HepG2 (cell line): ENCODE measurements around the gene LARP4. TPM values are rescaled to one million over a fixed set of nuclear protein-coding genes. Genes with fewer than 3 reads are reported as not detected.

Source experiments
- MTF1 ChIP-seq: sonication (generic); formaldehyde crosslinking; IDR thresholded peaks from 2 replicates; pipeline ENCODE4 v1.5.0; 2020; ENCODE audit warnings: missing genetic modification reagents
- NFE2L2 ChIP-seq: fragments of 150-350 bp; IDR thresholded peaks from 2 replicates; pipeline ENCODE4 v1.6.1; 2014; ENCODE audit warnings: low read length
- NR2F6 ChIP-seq, 2 experiments: IDR thresholded peaks; 2 replicates each; pipeline ENCODE4 v1.6.1; 2016; ENCODE audit warnings: antibody characterized with exemption in 1 of 2, mild to moderate bottlenecking in 1 of 2
- NR3C1 ChIP-seq: sonication (generic); formaldehyde crosslinking; IDR thresholded peaks from 2 replicates; pipeline ENCODE4 v1.4.0; 2020; ENCODE audit warnings: missing genetic modification reagents
- SOX13 ChIP-seq, 3 experiments: fragments of 450-650 bp in 1 of 3; sonication (generic) in 1 of 3; formaldehyde crosslinking in 1 of 3; IDR thresholded peaks in 2 of 3; conservative IDR thresholded peaks in 1 of 3; 2 replicates each; pipeline versions ENCODE4 v1.5.0 to v1.6.1; 2016 to 2020; ENCODE audit warnings: antibody characterized with exemption in 1 of 3, mild to moderate bottlenecking in 1 of 3, missing compliant biosample characterization in 1 of 3, missing genetic modification reagents in 1 of 3, moderate library complexity in 1 of 3
- ZFP41 ChIP-seq: sonication (generic); formaldehyde crosslinking; IDR thresholded peaks from 2 replicates; pipeline ENCODE4 v1.4.0; 2020; ENCODE audit warnings: mild to moderate bottlenecking, missing genetic modification reagents, borderline replicate concordance
- ZMYM4 ChIP-seq: sonication (generic); formaldehyde crosslinking; IDR thresholded peaks from 2 replicates; pipeline ENCODE4 v1.8.1; 2023; ENCODE audit warnings: mild to moderate bottlenecking, missing genetic modification reagents
- ZNF256 ChIP-seq: sonication (generic); formaldehyde crosslinking; conservative IDR thresholded peaks from 2 replicates; pipeline ENCODE4 v1.4.0; 2020; ENCODE audit warnings: missing genetic modification reagents
- ZNF264 ChIP-seq: sonication (generic); formaldehyde crosslinking; IDR thresholded peaks from 2 replicates; pipeline ENCODE4 v1.4.0; 2020; ENCODE audit warnings: missing genetic modification reagents
- ZNF33A ChIP-seq: sonication (generic); formaldehyde crosslinking; IDR thresholded peaks from 2 replicates; pipeline ENCODE4 v1.5.1; 2020; ENCODE audit warnings: missing genetic modification reagents, mild to moderate bottlenecking, moderate library complexity, borderline replicate concordance
- ZNF713 ChIP-seq: sonication (generic); formaldehyde crosslinking; IDR thresholded peaks from 2 replicates; pipeline ENCODE4 v1.4.0; 2020; ENCODE audit warnings: mild to moderate bottlenecking, missing genetic modification reagents
- ZNF879 ChIP-seq: sonication (generic); formaldehyde crosslinking; IDR thresholded peaks from 2 replicates; pipeline ENCODE4 v1.8.1; 2023; ENCODE audit warnings: missing genetic modification reagents
- polyA plus RNA-seq, 8 experiments: library from polyadenylated mRNA; depleted of rRNA in 3 of 8; stranded (reverse) in 7 of 8; unstranded in 1 of 8; fragments of >200 nt; fragmentation: Illumina TruSeq in 4 of 8; extraction: Trizol in 4 of 8; gene quantifications; 2 replicates each; pipeline versions ENCODE4 v1.2.1 to v1.2.3, GENCODE V29; 2011 to 2016; ENCODE audit warnings: low read depth in 4 of 8, missing spikeins in 1 of 8, mixed read lengths in 1 of 8; ENCODE audit not compliant: insufficient read depth in 1 of 8
- total RNA-seq, 5 experiments: library from RNA; depleted of rRNA; stranded (reverse); fragments of >200 nt; fragmentation: Illumina TruSeq; extraction: Trizol; gene quantifications; 2 replicates each; pipeline ENCODE4 v1.2.3, GENCODE V29; 2016; ENCODE audit warnings: low read depth in 1 of 5
- TF ChIP-seq, protein P1 (sequence below): sonication (generic); formaldehyde crosslinking; IDR thresholded peaks from 2 replicates; pipeline ENCODE4 v1.5.0; 2020; ENCODE audit warnings: mild to moderate bottlenecking, low read depth, missing genetic modification reagents, borderline replicate concordance
- TF ChIP-seq, protein P2 (sequence below): sonication (generic); formaldehyde crosslinking; IDR thresholded peaks from 2 replicates; pipeline ENCODE4 v1.5.1; 2020; ENCODE audit warnings: mild to moderate bottlenecking, missing genetic modification reagents, borderline replicate concordance
- TF ChIP-seq, protein P3 (sequence below), 2 experiments: fragments of 450-650 bp in 1 of 2; sonication (generic) in 1 of 2; formaldehyde crosslinking in 1 of 2; IDR thresholded peaks; 2 replicates each; pipeline versions ENCODE4 v1.6.1 to v1.8.0; 2016 to 2022; ENCODE audit warnings: antibody characterized with exemption in 1 of 2, mild to moderate bottlenecking in 1 of 2, missing genetic modification reagents in 1 of 2
- TF ChIP-seq, protein P4 (sequence below): sonication (generic); formaldehyde crosslinking; conservative IDR thresholded peaks from 2 replicates; pipeline ENCODE4 v1.4.0; 2020; ENCODE audit warnings: missing genetic modification reagents

Gene LARP4
- total and polyA plus RNA-seq, 2 of the 13 experiments (the other 11 are each of a cell fraction or from before 2014, with no cell fraction given) = 16.4 to 42.7 TPM

DNA sequence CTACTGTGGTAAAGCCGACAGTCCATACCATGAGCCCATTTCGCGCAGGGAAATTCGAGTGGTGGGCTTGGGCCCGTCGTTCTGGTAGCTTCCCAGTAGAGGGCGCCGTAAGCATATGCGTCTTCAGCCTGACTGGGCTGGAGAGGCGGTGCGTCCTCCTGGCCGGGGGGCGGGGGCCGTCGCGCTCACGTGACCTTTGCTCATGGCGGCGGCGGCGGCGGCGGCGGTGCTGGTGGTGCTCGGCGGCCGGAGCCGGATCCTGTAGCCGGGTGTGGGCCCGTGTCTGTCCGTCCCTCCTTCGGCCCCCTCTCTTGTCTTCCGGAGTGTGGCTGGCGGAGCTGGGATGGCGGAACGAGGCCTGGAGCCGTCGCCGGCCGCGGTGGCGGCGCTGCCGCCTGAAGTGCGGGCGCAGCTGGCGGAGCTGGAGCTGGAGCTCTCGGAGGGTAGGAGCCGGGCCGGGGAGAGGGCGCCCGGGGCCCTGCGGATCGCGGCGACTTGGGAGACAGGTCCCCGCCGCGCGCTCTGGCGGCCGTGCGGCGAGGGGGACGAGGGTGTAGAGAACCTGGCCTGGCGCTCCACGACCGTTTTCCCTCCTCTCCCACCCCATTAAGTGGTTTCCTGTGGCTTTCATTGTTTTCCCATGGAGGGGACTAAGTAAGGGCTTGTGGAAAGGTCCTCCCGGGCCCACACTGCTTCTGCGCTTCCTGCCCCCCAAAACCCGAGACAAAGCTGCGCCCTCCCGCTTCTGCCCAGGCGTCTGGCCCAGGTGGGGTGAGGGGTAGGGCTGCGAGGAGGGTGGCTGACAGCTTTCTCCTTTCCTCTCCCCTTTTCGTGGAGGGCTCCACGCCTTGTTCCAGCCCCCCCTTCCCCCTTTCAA is 104.4 kb downstream of the LARP4 start, which contains the start of gene DIP2B (continued):
- TF ChIP-seq, protein P1, sequence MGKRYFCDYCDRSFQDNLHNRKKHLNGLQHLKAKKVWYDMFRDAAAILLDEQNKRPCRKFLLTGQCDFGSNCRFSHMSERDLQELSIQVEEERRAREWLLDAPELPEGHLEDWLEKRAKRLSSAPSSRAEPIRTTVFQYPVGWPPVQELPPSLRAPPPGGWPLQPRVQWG (CRISPR knock-in tag) = no peak
- TF ChIP-seq NR2F6 (IDR thresholded peaks at IDR 0.05) (no peak), NR2F6 (CRISPR knock-in tag; IDR thresholded peaks at IDR 0.05) (peak; percentile 72), ZNF264 (CRISPR knock-in tag) (no peak), ZNF879 (CRISPR knock-in tag) (no peak), ZFP41 (CRISPR knock-in tag) (no peak), SOX13 (IDR thresholded peaks at IDR 0.05) (no peak), SOX13 (CRISPR knock-in tag; conservative IDR thresholded peaks at IDR 0.05 in 1 of 2, IDR thresholded peaks at IDR 0.05 in 1 of 2) (peak in 1 of 2 experiments; percentile 55; a peak in 1 of 4 replicates), NFE2L2 (no peak), MTF1 (no peak), ZMYM4 (CRISPR knock-in tag) (peak; percentile 94), ZNF713 (CRISPR knock-in tag) (no peak), NR3C1 (CRISPR knock-in tag) (no peak), ZNF256 (no peak), ZNF33A (no peak)
- TF ChIP-seq, protein P2, sequence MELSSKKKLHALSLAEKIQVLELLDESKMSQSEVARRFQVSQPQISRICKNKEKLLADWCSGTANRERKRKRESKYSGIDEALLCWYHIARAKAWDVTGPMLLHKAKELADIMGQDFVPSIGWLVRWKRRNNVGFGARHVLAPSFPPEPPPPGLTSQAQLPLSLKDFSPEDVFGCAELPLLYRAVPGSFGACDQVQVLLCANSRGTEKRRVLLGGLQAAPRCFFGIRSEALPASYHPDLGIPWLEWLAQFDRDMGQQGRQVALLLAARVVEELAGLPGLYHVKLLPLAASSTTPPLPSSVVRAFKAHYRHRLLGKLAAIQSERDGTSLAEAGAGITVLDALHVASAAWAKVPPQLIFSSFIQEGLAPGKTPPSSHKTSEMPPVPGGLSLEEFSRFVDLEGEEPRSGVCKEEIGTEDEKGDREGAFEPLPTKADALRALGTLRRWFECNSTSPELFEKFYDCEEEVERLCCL (CRISPR knock-in tag) = no peak
- TF ChIP-seq, protein P3, sequence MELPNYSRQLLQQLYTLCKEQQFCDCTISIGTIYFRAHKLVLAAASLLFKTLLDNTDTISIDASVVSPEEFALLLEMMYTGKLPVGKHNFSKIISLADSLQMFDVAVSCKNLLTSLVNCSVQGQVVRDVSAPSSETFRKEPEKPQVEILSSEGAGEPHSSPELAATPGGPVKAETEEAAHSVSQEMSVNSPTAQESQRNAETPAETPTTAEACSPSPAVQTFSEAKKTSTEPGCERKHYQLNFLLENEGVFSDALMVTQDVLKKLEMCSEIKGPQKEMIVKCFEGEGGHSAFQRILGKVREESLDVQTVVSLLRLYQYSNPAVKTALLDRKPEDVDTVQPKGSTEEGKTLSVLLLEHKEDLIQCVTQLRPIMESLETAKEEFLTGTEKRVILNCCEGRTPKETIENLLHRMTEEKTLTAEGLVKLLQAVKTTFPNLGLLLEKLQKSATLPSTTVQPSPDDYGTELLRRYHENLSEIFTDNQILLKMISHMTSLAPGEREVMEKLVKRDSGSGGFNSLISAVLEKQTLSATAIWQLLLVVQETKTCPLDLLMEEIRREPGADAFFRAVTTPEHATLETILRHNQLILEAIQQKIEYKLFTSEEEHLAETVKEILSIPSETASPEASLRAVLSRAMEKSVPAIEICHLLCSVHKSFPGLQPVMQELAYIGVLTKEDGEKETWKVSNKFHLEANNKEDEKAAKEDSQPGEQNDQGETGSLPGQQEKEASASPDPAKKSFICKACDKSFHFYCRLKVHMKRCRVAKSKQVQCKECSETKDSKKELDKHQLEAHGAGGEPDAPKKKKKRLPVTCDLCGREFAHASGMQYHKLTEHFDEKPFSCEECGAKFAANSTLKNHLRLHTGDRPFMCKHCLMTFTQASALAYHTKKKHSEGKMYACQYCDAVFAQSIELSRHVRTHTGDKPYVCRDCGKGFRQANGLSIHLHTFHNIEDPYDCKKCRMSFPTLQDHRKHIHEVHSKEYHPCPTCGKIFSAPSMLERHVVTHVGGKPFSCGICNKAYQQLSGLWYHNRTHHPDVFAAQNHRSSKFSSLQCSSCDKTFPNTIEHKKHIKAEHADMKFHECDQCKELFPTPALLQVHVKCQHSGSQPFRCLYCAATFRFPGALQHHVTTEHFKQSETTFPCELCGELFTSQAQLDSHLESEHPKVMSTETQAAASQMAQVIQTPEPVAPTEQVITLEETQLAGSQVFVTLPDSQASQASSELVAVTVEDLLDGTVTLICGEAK (IDR thresholded peaks at IDR 0.05) = no peak
- TF ChIP-seq, protein P3 (CRISPR knock-in tag; IDR thresholded peaks at IDR 0.05) = no peak
- TF ChIP-seq, protein P4, sequence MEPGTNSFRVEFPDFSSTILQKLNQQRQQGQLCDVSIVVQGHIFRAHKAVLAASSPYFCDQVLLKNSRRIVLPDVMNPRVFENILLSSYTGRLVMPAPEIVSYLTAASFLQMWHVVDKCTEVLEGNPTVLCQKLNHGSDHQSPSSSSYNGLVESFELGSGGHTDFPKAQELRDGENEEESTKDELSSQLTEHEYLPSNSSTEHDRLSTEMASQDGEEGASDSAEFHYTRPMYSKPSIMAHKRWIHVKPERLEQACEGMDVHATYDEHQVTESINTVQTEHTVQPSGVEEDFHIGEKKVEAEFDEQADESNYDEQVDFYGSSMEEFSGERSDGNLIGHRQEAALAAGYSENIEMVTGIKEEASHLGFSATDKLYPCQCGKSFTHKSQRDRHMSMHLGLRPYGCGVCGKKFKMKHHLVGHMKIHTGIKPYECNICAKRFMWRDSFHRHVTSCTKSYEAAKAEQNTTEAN (CRISPR knock-in tag) = no peak
